GM18517 (cell line): ENCODE results near the gene PHACTR3.

Source experiments
- ATAC-seq: cut with Tn5 transposase; IDR thresholded peaks from one replicate; pipeline ENCODE4 v1.9.1; 2021; ENCODE audit warnings: mild to moderate bottlenecking, moderate library complexity; ENCODE audit not compliant: unreplicated experiment

The PHACTR3 gene

DNA sequence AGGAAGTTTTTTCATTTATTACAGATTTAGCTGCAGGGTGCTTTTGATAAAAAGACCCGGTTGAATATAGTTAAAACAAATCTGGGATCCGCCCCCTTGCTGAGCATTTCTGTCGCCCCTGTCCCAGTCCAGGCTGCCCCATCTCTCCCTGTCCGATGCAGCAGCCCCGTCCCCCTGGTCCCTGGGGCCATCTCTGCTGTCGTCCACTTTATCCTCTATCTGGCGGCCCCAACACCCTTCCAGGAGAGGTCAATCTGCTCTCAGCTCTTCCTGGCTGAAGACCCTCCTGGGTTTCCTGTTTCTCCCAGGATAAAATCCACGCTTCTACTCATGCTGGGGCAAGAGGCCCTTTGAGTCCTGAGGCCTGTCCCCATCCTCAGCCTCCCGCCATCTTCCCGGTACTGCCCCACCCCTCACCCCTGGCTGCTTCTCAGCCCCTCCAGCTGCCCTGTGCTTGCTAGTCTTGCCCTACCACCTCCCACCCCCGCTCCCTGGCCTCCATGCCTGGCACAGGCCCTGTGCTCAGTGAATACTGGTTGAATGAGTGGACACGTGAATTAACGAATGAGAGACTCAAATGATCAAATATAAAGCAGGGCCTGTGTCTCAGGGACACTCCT lies 16.0 kb upstream of the PHACTR3 start:
- no peak for ATAC-seq

DNA sequence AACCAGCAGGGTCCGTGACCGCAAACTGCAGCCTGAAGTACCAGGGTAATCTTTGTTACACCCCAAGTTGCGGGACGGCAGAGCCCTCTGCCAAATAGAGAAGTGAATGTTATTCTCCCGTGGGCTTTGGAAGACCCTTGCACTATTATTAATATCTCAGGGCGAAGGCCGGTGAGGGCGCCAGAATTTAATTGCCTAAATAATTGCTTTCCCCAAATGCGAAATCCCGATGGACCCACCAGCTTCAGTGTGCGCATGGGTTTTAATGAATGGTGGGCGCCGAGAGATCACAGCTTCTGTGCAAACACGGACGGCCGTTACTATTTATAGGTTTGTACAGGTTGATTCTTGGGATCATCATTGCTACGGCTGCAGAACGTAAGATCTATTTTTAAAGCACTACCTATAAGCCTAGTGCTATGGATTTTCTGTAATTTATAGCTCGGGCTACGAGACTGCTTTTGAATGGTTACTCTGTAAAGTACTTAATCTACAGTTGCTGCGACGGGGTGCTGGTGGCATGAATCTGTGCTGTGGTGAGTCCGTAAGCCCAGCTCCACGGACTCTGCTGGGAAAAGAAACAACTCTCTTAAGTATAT lies 15.2 kb upstream of the PHACTR3 start:
- no peak for ATAC-seq

DNA sequence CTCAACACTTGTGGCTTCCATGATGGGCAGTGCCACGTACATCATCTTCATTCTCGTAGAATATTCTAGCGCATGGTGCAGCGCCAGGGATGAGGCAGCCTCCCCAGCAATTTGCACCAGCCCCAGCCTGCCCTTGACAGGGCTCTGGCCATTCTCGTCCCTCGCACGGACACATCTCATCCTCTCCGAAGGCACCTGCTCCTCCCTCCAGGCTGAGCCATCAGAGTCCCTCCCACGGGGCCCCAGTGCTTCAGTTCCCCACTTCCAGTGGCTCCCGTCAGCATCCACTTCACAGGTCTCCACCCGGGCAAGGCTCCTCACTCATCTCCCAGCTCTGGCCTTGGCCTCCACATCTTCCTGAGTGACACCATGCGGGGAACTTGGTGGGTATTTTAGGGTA lies 13.3 kb upstream of the PHACTR3 start:
- no peak for ATAC-seq

DNA sequence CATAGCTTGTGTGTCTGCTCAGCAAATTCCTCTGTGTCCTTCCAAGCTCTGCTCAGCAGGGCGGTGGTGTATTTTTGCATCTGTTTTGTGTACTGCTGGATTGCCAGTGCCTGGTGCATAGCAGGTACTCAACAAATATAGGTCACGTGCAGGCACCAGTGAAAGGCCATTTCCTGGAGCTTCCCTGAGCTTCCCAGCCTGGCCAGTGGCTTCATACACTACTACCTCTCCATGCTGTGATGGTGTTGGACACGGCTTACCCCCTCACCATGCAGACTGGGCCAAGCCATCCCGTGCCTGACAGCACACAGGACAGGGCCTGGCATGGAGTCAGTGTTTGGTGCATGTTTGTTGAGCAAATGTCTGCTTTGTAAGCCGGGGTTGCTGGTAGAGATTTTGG lies 7.7 kb upstream of the PHACTR3 start:
- no peak for ATAC-seq

DNA sequence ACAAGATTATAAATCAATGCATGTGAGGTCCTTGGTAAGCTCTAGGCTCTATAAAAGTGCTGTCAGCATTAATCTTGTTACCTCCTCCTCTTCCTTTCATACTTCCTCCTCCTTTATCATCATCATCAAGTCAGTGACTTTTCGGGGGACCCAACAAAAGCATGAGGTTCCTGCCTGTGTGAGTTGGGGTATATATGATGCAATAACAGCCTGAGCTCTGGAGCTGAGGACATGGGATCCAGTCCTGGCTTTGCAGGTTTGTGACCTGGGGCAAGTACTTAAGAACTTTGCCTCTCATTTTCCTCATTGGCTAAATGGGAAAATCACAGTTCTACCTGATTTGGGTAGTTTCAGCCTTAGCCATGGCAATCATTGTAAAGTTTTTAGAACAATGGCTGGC lies 7.1 kb upstream of the PHACTR3 start:
- no peak for ATAC-seq

DNA sequence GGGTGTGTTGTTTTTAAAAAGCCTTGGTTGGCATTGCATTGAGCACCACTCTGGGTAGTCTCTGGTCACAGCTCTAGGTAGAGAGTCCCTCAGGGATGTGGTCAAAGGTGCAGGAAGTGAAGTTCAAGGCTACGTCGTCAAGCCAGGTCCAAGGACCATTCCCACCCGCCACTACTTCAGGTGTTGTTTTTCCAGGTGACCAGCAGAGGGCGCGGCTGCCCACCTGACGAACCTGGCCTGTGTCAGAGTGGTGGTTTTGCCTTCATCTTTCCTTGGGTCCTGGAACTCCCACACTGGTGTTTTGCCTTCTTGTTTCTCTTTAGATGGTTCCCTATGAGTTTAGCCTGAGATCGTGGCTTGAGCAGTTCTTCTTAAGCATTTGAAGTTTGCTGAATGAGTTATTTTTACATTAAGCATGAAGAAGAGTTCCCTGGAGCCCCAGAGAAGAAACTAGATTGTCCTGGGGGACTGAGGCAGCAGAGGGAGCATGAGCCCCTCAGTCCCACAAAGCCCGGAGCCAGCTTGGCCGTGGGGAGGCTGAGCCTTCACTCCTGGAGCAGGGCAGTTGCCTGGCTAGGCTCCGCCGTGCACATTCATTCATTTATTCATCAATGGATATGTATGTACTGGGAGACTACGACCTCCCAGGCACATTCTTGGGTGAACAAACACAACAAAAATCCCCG lies 5.6 kb upstream of the PHACTR3 start:
- ATAC-seq, result no peak

DNA sequence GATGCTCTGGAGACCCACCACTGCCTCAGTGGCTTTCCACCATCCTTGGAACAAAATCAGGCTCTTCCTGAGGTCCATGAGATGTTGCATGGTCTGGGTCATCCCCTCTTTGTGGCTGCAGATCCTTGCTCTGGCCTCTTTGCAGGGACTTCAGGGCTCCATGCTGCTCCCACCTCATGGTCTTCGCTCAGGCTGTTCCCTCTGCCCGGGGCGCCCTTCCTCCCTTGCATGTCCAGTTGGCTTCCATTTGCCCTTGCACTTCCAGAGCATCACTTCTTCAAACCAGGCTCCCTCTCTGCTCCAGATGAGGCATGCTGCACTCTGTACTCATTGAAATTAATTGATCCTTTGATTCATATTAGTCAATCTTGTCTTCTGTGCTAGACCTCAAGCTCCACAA lies 4.4 kb upstream of the PHACTR3 start:
- ATAC-seq, result no peak

DNA sequence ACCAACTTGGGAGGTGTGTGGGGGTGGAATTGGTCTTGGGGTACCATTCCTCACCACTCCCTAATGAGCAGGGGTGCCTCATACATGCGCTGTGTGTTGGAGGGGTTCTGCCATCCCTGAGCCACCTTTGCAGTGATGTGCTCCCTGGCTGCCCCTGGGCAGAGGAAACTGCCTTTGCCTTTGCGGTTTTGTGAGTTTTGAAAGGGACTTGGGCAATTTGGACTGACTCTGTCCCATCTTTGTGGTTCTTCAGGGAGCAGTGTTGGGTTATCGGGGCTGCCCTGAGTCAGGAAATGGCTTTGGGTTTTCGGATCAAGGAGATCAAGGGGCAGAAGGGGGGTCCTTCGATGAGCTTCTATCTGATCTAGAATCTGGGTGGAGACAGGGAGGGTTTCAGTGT lies 3.9 kb upstream of the PHACTR3 start:
- no peak for ATAC-seq

DNA sequence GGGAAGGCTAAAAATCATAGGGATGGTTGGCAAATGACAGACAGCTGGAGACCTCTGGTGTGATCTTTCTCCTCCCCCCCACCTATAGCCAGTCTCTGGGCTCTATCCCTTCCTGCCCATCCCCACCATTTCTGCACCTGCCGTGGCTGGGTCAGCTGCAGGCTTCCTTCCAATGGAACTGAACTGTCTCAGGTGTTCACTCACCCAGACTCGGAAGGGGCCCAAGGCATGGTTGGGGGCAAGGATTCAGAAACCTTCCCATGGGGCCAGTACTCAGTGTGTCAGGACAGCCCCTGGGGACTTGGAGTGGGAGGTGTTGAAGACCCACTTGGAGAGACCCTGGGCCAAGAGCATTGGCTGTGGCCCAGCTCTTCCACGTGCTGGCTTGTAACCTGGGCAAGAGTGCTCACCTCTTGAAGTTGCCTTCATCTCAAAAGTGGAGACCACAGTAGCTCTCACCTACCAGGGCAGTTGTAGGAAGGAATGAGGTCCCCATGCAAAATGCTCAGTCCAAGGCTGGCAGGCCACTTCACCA lies 1.7 kb upstream of the PHACTR3 start:
- no peak for ATAC-seq

DNA sequence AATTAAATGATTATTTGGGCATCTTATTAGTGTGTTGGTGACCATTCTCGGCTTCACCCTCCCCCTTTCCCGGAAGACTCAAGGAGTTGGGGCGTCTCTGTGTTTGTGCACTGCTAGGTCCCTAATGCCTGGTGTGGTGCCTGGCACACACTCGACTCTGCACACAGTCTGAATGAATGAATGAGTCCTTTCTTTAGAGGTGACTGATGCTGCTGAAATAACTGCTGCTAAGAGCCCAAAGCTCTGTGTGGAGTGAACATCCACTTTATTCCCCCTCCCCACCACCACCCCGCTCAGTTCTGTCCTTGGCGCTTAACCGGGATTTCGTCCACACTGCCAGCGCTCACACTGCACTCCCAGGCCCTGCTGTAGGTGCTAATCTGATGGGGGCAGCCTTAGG lies 1.2 kb upstream of the PHACTR3 start:
- no peak for ATAC-seq

DNA sequence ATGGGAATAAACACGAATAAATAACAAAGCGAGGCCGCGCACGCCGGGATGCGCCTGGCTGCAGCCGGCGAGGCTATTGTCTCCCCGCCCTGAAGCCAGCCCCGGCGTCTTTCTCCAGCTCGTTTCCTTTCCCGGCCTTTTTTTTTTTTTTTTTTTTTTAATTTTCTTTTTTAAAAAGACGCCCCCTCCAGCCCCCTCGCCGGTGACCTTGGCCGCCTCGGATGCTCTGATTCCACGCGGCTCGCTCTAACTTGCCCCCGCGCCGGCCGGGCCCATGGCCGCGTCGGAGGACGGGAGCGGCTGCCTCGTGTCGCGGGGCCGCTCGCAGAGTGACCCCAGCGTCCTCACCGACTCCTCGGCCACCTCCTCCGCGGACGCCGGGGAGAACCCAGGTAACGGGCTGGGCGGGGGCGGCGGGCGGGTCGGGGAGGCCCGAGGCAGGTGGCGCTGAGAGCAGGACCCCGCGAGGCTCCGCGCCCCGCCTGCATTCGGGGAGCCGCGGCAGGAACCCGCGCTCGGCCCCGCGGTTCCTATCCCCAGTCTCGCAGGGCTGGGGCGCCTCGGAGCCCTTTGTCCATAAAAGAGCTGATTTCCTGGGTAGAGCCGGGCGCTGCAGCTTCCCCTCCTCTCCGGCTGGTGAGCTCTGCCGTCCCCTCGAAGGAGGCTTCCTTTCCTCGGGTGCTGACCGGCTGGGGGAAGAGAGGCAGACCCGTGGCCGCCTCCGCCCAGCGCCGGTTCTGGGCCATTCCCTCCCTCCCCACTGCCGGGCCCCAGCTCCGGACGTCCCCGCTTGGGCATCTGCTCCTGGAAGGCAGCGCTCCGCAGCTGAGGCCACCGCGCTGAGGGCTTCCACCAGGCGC lies 631 bp downstream of the PHACTR3 start:
- ATAC-seq, result no peak

DNA sequence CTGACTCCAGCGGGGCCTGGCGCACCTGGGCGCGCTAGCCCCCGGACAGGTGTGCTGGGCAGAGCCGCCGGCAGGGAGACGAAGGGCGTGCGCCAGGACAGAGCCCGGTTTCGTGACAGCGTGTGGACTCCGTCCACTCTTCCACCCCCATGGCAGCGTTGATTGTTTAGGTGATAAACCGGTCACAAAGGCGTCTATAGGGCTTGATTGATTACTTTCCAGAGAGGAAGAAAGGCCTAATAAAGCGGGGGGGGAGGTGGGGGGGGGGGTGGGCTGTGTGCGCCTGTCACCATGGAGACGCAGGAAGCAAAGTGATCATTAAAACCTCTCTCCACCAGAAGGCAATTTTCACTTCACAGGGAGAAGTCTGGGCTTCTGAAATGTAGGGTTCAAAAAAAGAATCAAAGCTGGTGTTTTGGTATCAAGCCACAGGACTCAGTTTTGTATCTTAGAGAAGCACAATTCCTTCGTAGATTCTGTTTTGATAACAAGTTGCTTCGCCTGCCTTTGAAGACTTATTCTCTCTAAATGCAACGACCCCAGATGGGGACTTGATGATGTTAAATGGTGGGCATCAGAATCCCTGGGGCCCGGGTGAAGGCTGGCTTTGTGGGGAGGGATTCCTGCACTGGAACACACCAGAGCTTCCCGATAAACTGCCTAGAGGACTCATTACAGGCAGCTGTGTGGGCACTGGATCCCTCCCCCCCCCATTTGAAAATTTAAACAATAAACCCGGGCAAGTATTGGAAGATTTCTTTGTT lies 1.4 kb downstream of the PHACTR3 start:
- ATAC-seq, result no peak

DNA sequence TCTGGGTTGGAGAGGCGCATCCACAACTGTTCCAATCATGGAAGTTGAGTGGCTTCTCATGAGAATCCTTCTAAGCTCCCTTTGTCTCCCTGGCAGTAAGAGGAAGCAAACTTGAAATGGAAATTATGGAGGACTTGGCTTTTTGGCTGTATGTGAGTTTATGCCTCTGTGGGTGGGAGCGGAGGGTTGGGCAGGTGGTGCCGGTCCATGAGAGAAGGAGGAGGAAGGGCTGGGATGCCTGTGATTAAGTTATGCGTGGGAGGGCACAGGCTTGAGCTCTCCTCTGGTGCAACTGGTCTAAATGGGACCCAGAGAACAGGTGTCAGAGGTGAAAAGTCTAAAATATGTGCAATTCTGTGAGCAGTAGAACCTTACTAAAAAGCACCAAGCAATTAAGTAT lies 2.2 kb downstream of the PHACTR3 start:
- no peak for ATAC-seq

DNA sequence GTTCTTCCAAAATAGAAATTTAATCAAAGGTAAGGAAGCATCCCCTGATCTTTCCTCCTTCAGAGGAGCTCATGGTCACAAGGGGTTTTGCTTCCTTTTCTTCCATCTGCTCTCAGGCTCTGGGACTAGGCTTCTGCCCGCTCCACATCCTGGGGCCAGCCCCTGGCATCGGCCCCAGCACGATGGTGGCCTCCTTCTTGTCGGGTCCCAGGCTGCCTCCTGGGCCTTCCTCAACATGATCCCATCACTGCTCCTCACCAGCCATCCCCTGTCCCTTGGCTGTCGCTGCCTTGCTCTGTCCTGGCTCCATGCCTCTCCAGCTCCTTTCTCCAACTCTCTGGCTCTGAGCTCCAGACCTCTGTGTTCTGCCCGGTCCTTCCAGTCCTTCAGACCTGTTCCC lies 4.1 kb downstream of the PHACTR3 start:
- ATAC-seq, result no peak

DNA sequence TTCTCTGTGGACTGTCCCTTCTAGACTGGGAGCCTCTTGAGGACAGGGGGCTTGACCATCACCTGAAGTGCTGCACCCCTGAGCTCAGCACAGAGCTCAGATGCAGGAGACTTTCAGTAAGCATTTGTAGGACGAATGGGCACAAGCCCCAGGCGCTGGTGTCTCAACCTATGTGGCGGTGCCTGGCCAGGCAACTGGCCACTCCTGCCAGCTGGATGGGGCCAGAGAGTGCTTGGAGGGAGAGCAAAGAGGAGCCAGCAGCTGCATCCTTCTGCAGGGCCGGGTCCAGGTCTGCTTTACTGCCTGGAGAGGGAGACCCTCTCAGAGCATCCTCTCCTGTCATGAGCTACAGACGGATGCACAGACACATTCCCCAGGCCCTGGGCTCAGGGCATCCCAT lies 4.5 kb downstream of the PHACTR3 start:
- ATAC-seq, result no peak

DNA sequence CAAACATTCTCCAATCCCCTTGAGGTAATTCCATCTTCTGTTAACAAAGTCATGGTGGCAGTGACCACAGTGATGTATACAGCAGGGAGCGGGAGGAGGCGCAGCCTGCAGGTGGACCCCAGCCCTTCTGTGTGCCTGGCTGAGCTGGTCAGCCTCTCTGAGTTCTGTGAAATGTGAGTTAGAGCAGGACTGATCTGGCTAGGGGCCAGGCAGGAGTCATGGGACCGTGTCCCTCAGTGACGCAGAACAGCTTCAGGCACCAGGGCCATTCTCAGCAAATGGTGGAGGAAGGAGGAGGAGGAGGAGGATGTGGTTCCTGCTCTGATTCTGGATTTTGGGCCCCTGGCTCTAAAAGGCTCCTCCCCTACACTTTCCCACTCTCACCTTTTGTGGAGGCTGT lies 6.9 kb downstream of the PHACTR3 start:
- ATAC-seq, result no peak

DNA sequence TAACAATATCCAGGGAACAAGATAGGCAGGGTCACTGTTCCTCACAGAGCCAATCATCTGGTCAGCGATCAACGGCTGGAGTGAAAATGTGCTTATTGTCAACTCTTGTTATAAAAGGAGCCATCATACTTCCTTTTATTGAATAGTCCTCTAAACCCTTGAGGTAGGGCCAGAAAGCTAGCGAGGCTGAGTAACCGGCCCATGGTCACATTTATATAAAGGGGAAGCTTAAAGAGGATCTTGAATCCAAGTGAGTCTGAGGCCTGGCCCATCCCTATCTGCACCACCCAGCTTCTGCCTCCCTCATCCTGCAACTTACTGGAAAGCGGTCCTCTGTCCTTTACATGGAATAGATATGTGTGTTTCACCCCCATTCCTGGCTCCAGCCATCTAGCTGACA lies 9.5 kb downstream of the PHACTR3 start:
- ATAC-seq, result no peak

DNA sequence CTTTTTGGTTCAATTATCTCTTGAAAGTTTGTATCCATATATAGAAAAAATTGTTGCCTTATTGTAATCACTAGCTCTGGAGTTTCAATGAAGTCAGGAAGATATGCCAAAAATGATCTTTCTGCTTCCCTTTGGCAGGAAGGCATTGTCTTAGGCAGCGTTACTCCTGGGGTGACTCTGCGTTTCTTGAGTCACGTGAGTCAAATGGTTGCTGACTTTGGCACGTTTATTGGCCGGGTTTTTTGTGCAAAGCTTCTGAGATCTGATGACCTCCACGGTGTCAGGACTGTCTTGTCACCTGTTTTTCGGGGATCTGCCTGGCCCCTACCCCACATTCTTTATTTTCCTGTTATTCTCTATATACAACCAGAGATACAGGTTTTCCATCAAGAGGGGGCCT lies 10.4 kb downstream of the PHACTR3 start:
- ATAC-seq, result no peak

DNA sequence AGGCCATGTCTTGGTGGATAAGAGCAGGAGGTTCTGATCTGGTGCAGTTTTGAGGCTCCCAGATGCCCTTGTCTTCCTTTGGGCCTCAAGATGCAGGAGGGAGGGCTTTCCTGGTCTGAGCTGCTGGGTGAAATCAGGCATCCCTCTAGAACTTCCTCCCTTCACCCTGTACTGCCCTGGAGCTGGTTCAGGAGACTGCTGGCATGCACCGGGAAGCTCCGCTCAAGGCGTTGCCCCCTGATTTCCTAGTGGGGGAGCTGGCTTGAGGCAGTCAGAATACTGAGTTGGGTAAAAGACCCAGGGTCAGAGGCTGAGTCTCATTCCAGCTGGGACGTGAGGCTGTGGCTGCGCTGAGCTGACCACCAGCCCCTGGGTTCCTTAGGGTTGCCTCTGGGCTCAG lies 12.0 kb downstream of the PHACTR3 start:
- ATAC-seq, result no peak

DNA sequence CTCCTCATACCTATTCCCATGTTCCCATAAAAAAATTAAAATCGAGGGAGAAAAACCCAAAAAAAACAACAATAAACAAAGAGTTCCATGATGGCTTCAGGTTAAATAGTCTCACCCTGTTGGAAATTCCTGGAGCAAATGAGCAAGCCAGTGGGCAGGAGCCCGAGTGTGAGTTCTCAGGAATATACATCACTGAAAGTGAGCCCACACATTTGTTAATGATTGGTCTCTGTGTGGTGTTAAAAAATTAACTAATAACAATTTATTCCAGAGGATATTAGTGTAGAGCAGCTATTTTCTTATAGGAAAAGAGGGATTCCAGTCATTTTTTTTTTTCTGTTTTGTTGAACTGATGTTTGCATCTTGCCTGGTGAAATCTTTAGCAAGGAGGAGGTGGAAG lies 12.9 kb downstream of the PHACTR3 start:
- ATAC-seq, result no peak

DNA sequence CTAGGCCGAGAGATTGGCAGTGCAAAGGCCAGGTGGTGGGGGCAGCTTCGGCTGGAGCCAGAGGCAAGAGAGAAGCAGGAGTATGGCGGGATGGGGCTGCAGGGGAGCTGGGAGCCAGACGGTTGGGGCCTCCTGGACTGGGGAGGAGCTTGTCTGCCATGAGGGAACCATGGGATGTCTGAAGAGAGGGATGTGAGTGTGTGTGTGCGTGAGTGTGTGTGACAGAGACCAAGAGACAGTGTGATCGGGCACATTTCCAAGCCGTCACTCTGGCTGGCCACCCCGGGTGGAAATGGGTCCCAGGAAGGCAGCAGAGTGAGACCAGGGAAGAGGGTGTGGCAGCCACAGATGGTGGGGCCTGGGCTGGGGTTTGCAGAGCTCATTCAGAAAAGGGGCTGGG lies 13.8 kb downstream of the PHACTR3 start:
- no peak for ATAC-seq
